BE2C (cell line): ENCODE measurements around the gene IDI2.

ENCODE experiments used
- DNase-seq: peaks from one replicate; pipeline ENCODE4 v3.0.0-alpha.2; 2020
- H3K27me3 ChIP-seq: fragments of 250-450 bp; sonication (Bioruptor Pico); 2 replicates; pipeline ENCODE4 v1.5.1; 2020; ENCODE audit warnings: mild to moderate bottlenecking
- H3K36me3 ChIP-seq: fragments of 250-450 bp; sonication (Bioruptor Pico); 2 replicates; pipeline ENCODE4 v1.5.1; 2020; ENCODE audit warnings: mild to moderate bottlenecking
- H3K4me1 ChIP-seq: fragments of 250-450 bp; sonication (Bioruptor Pico); 2 replicates; pipeline ENCODE4 v1.5.1; 2020
- H3K4me3 ChIP-seq: 2 replicates; pipeline ENCODE4 v1.5.1; 2011; ENCODE audit warnings: low read depth, low read length
- H3K9me3 ChIP-seq: fragments of 250-450 bp; sonication (Bioruptor Pico); 2 replicates; pipeline ENCODE4 v1.5.1; 2020
- CTCF ChIP-seq: IDR thresholded peaks from 2 replicates; pipeline ENCODE4 v1.5.1; 2012; ENCODE audit warnings: mild to moderate bottlenecking, low read depth, low read length

IDI2 gene

GRCh38 chr10:1009071-1009494 is 16.6 kb downstream of the IDI2 start:
- Histone ChIP-seq H3K27me3 (no peaks in the 10 kb centered on the region), H3K4me1 (peaks cover 9% of the 10 kb centered on the region), H3K9me3 (no peaks in the 10 kb centered on the region), H3K36me3 (peaks cover 87% of the 10 kb centered on the region), H3K4me3 (peak overlapping the region; percentile 5; the same call in 1 of the 2 replicates)
- peak; percentile 79 for DNase-seq
- no peak for TF ChIP-seq CTCF

- no peaks in the 10 kb centered on the region for H3K27me3 ChIP-seq
- no peak for DNase-seq
These were observed 18.1 kb downstream of the IDI2 start for GRCh38 chr10:1007583-1007982.

GRCh38 chr10:1006573-1006972 is 19.1 kb downstream of the IDI2 start:
- no peaks in the 10 kb centered on the region for H3K9me3 ChIP-seq
- peaks cover 89% of the 10 kb centered on the region for H3K36me3 ChIP-seq
- H3K4me1 ChIP-seq, result peaks cover 9% of the 10 kb centered on the region
- no peak for TF ChIP-seq CTCF
- no peak overlapping the region for H3K4me3 ChIP-seq
- DNase-seq, result no peak
- no peaks in the 10 kb centered on the region for H3K27me3 ChIP-seq

More at GRCh38 chr10:1007583-1007982, 18.1 kb downstream of the IDI2 start:
- H3K36me3 ChIP-seq, result peaks cover 89% of the 10 kb centered on the region
- H3K4me3 ChIP-seq, result no peak overlapping the region
- TF ChIP-seq CTCF, result no peak
- H3K9me3 ChIP-seq, result no peaks in the 10 kb centered on the region
- peaks cover 9% of the 10 kb centered on the region for H3K4me1 ChIP-seq

- Histone ChIP-seq H3K4me3 (no peak overlapping the region), H3K4me1 (peaks cover 5% of the 10 kb centered on the region), H3K36me3 (peaks cover 97% of the 10 kb centered on the region), H3K9me3 (no peaks in the 10 kb centered on the region), H3K27me3 (no peaks in the 10 kb centered on the region)
- DNase-seq, result no peak
- TF ChIP-seq CTCF, result no peak
These were observed 21.6 kb downstream of the IDI2 start for GRCh38 chr10:1003884-1004670.

- H3K4me1 ChIP-seq, result no peaks in the 10 kb centered on the region
- no peak overlapping the region for H3K4me3 ChIP-seq
- no peaks in the 10 kb centered on the region for H3K9me3 ChIP-seq
- H3K27me3 ChIP-seq, result no peaks in the 10 kb centered on the region
- DNase-seq, result no peak
- H3K36me3 ChIP-seq, result peaks cover 99% of the 10 kb centered on the region
- TF ChIP-seq CTCF, result no peak
These were observed 23.1 kb downstream of the IDI2 start for GRCh38 chr10:1002425-1003006.
